ENCODE results near the gene DKK3.

DKK3 gene

GRCh38 chr11:11981364-11981763, 27.1 kb downstream of the DKK3 start:
- no peak for DNase-seq

- DNase-seq: no peak
Observed at GRCh38 chr11:11980841-11981308, 27.6 kb downstream of the DKK3 start.

GRCh38 chr11:11980200-11980599, 28.2 kb downstream of the DKK3 start:
- DNase-seq: no peak

GRCh38 chr11:11979488-11980117, 28.8 kb downstream of the DKK3 start:
- DNase-seq: no peak

GRCh38 chr11:11978792-11979487, 29.5 kb downstream of the DKK3 start:
- no peak for DNase-seq

GRCh38 chr11:11978098-11978637, 30.3 kb downstream of the DKK3 start:
- DNase-seq: no peak

DNA sequence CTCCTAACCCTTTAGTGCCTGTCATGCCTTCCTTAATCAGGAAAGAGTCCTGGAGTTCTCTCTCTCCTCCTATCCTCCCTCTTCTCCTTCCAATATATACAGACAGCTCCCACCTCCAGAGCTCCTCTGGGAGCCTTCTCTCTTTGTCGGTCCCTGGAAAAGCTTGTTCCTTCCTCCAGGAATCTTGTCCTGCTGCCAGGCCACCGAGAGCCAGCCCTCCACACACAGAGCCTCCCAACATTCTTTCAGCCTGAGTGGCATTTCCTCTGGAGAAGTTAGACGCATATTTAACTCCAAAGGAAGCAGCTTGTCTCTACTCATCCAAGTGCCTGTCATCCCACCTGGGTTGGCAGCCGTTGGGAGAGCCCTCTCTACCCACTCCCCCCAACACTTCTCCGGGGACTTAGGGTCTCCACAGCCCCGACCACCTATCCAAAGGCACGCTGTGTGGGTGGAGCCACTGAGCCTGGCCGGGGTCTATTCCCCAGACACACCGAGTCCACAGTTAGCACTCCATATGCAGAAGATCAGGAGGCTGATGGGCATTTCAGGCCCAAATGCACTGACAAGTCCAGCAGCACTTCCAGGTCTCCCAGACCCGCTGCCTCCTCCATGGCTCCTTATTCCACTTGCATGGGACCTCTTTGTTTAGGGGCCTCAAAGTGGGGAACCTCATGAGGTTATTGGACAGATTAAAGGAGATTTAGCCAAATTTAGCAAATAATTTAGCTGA, 31.1 kb downstream of the DKK3 start:
- peak; percentile 37 for DNase-seq

DNA sequence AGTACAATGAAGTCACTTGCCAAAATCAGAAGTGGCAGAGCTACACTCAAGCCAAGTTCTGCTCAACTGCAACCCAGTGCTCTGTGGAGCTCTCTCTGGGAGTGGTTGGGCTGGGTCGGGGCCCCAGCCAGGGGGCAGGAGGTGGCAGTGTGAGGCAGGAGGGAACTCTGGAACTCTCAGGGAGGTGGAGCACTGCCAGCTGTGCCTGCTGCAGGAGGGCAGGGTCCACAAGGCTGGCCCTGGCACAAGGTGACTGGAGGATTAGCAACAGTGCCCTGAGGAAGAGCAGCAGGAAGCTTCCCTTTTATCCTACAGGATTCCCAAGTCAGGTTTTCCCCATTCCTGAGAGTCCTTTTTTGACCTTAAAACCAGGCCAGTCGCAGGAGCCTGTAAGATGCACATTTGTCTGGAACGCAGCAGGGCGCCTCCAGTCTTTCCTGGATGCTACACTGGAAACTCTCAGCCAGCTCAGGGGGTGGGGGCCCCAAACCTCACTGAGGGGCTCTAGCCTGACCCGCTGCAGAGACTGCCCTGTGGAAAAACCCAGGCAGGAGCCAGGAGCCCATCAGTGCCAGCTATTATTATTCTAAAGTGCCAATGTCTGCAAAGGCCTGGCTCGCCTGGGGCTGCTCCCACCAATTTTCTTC, 31.8 kb downstream of the DKK3 start:
- no peak for DNase-seq

DNA sequence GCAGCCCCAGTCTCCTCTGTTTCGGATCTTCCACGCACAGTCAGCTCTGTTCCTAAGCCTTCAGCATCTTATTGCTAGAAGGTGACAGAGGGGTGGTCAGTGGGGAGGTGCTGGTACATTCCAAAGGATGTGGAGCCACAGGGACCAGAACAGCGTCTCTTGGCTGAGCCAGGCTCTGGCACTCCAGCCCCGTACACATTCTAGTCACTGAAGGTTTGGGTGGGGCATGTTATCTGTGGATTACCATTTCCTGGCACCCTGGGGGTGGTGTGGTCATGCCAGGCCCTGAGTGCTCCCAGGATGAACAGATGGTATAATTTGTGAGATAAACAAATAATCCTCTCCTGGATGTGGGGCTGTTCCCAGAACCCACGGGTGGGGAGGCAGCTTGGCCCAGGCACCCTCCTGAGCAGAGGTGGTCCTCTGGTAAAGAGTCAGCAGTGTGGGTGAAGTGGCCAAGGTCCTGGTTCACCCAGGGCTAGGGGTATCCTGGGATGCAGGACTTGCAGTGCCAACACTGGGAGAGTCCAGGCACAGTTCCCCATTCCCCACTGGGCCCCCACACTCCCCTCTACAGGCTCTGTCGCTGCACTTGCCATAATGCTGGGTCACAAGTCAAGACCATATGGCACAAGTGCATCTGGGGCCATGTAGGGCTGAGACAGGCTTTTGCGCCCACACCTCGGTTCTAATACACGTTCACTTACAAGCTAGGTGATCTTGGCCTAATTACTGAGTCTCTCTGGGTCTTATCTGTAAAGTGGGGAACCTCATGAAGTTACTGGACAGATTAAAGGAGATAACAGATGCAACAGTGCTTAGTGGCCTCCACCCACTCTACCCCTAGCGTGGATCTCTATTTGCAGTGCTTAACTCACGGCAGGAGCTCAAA, 33.0 kb downstream of the DKK3 start:
- no peak for DNase-seq

GRCh38 chr11:11973866-11974265, 34.6 kb downstream of the DKK3 start:
- no peak for DNase-seq

DNA sequence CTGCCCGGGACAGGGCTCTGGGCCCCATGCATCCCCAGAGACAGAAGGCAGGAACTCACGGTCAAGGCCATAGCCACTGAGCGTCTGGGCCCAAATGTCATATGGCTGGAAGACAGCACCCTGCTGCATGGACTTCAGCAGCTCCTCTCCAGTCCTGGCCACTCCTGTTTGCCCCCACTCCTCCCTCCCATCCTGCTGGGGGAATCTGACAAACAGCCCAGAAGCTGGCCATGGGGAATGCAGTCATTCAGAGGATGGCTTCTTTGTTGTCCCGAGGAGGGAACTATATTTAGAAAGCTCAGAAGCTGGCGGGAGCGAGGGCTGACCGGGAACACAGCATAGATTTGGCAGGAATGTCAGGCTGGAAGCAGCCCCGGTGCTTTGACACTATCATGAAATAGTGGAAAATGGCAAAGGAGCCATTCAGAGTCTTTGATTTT, 35.0 kb downstream of the DKK3 start:
- no peak for DNase-seq

DNA sequence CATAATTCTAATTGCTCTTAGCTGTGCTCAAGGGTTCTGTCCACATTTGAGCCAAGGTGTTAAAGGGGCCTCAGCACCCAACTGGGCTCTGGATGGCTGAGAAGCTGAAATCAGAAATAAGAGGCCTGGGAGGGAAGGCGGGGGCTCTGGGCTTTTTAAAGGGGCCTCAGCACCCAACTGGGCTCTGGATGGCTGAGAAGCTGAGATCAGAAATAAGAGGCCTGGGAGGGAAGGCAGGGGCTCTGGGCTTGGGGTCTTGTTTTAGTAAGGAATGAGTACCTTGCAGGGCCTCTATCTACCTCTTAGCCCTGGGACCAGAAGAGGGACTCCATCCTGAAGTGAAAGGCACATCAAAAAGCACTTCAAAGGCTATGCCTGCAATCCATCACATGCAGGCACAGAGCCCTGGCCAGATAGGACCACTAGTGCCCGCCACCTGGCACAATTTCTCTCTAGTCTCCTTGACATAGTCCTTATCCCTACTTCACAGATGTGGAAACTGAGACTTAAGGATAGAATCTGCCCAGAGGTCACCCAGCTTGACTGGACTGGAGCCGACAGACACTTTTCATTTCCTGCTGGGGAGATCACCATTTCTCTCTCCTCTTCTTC, 35.6 kb downstream of the DKK3 start:
- DNase-seq: no peak

GRCh38 chr11:11971906-11972547, 36.4 kb downstream of the DKK3 start:
- no peak for DNase-seq

GRCh38 chr11:11970556-11970955, 37.9 kb downstream of the DKK3 start:
- DNase-seq: no peak

DNA sequence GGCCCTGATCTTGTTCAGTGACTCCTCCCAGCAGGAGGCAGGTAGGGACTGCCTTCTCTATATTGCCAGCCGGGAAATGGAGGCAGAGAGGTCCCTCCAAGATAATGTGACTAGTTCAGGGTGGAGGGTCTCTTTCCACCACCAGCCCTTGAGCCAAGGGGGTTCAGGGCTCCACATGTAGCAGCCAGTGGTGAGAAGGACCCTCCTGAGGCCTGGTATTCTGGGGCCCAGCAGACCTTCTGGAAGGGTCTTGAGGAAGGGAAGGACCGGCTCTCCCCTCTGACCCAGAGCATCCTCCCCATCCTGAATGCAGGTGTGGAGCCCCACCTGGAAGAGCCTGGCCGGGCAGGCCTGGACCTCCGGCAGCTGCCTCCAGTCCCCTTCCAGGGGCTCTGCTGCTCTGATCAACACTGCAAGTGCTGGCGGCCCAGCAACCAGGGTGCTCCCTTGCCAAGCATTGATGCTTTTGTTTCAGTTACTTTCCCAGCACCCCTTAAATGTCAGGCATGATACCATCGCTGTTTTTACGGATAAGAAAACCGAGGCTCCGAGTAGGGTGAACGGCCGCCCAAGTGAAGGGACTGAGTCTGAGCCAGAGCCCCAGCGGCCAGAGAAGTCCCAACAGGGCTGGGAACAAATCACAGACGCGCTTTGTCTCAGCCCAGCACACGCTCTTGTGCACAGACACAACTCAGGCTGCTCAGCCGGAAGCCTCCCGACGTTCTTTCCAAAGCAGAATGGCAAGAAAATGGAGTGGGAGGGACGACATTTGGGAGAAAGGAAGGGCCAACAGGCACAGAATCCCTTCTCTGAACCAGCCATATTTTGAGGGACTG, 38.8 kb downstream of the DKK3 start:
- no peak for DNase-seq

GRCh38 chr11:11968511-11969280, 39.7 kb downstream of the DKK3 start:
- no peak for DNase-seq

DNA sequence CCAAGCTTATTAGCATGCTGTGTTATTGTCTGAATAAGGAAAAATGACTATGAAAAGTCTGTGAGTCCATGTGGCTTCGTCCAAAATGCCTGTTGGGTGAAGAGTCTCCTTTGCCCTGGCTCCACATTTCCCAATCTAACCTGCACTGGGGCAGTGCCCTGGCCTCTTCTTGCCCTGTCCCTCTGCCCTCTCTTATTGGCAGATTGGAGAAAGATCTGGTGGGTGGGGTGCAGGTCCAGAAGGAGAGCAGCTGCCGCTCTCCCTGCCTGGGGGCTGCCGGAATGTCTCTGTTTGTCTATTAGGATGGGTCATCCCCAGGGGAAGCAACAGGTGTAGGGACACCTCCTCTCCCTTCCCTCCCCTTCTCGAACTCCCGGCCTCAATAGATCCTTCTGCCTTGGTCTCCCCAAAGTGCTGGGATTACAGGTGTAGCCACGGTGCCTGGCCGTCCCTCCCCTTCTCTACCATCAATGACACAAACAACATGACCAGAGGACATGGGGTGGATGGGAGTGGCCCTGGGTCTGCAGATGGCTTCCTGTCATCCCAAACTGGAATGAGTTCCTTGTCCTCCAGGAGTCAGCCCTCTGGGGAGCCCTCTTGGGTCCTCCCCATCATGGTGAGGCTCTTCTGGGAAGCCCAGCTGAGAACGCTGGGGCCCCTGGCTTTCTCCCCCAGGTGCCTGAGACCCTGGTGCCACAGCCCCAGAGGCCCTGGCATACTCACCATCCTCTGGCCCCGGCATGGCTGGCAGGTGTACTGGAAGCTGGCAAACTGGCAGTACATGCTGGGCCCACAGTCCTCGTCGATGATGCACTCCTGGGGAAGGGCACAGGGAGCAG, 40.5 kb downstream of the DKK3 start:
- DNase-seq: no peak

Data from T1000 (cell line).